GM12878 (cell line): ENCODE measurements around the gene DUOX2.

Experiments
- ASH2L ChIP-seq: fragments of 300-600, 200-600 bp; sonication (generic); IDR thresholded peaks from 2 replicates; pipeline ENCODE4 v1.6.1; 2017; ENCODE audit warnings: low read depth, mild to moderate bottlenecking, borderline replicate concordance
- CTCF ChIP-seq, 3 experiments: IDR thresholded peaks in 2 of 3; conservative IDR thresholded peaks in 1 of 3; 2 replicates each; pipeline ENCODE4 v1.5.1; 2011; ENCODE audit warnings: low read depth in 3 of 3, low read length in 3 of 3, mild to moderate bottlenecking in 3 of 3, control low read depth in 2 of 3, moderate library complexity in 2 of 3, inconsistent platforms in 1 of 3, mixed read lengths in 1 of 3; ENCODE audit not compliant: control insufficient read depth in 2 of 3, insufficient read depth in 1 of 3; ENCODE audit errors: extremely low read depth in 1 of 3
- GABPA ChIP-seq: IDR thresholded peaks from 2 replicates; pipeline ENCODE4 v1.6.1; 2014; ENCODE audit warnings: antibody characterized with exemption, low read depth, mild to moderate bottlenecking, inconsistent platforms
- HDAC6 ChIP-seq: fragments of 200-600 bp; sonication (generic); IDR thresholded peaks from one replicate; pipeline ENCODE4 v1.8.0; 2017; ENCODE audit warnings: antibody characterized with exemption; ENCODE audit not compliant: unreplicated experiment
- POLR2A ChIP-seq: IDR thresholded peaks from 2 replicates; pipeline ENCODE4 v1.6.1; 2011; ENCODE audit warnings: low read depth, mild to moderate bottlenecking, low read length
- POLR2AphosphoS5 ChIP-seq: IDR thresholded peaks from 2 replicates; pipeline ENCODE4 v1.6.1; 2011; ENCODE audit warnings: mild to moderate bottlenecking, low read length, inconsistent platforms
- RAD21 ChIP-seq: IDR thresholded peaks from 2 replicates; pipeline ENCODE4 v1.6.1; 2011; ENCODE audit warnings: mild to moderate bottlenecking, low read depth, low read length, moderate library complexity; ENCODE audit not compliant: insufficient read depth
- SMARCA5 ChIP-seq: fragments of 450-650 bp; IDR thresholded peaks from 2 replicates; pipeline ENCODE4 v1.6.1; 2017; ENCODE audit warnings: mild to moderate bottlenecking
- ZNF384 ChIP-seq: IDR thresholded peaks from 2 replicates; pipeline ENCODE4 v1.6.1; 2012; ENCODE audit warnings: low read depth, mild to moderate bottlenecking, low read length, improper control_type of control experiment, borderline replicate concordance

GRCh38 chr15:45150481-45150880 is 36.5 kb upstream of the DUOX2 start:
- no peak for TF ChIP-seq POLR2AphosphoS5
- TF ChIP-seq ASH2L = no peak
- no peak for TF ChIP-seq HDAC6
- TF ChIP-seq POLR2A = no peak
- TF ChIP-seq GABPA = no peak
- no peak for TF ChIP-seq ZNF384
- TF ChIP-seq CTCF (IDR thresholded peaks at IDR 0.05 in 2 of 3, conservative IDR thresholded peaks at IDR 0.05 in 1 of 3; ENCODE audit: control insufficient read depth in 2 of 3, extremely low read depth in 1 of 3, insufficient read depth in 1 of 3, low read depth in 3 of 3, low read length in 3 of 3) = no peak
- no peak for TF ChIP-seq RAD21
- no peak for TF ChIP-seq SMARCA5
